ENCODE data around the gene CES4A.
"Not testable (repeated sequence)": the region's sequence is repeated elsewhere in the genome, so short reads cannot be mapped to it uniquely, and the experiment has no call there.

The CES4A gene

DNA sequence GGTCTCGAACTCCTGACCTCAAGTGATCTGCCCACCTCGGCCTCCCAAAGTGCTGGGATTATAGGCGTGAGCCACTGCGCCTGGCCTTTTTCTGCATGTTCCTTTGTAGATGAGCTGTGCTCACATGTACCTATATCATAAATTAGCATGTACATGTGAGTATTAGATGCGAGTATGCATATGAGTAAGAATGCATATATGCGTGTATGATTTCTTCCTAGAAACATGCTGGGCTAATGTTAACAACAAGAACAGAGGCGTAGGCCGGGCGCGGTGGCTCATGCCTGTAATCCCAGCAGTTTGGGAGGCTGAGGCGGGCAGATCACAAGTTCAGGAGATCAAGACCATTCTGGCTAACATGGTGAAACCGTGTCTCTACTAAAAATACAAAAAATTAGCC lies 5.2 kb downstream of the CES4A start:
- DNase-seq = not testable (repeated sequence)

DNA sequence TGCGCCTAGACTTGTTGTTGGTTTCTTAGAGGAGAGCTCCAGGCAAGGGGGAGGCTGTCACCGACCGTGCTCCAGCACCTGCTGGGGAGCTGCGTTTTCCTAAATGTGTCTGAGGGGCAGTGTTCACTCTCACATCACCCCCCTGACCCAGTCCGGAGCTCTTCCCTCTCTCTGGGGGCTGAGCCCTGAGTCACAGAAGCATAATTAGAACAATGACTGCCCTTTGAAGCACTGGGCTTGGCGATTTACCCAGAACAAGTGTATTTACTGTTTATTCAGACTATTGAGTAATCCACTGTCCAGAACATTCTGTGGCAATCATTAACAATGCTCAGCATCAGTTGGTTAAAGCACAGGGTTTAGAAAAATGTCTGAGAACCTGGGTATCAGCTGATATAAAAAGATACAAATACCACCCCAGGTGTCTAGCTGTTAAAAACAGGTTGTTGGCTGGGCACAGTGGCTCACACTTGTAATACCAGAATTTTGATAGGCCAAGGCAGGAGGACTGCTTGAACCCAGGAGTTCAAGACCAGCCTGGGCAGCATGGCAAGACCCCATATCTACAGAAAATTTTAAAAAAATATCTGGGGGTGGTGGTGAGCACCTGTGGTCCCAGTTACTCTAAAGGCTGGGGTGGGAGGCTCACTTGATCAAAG lies 8.1 kb downstream of the CES4A start:
- no peak for DNase-seq

GRCh38 chr16:66996983-66997358 lies 8.6 kb downstream of the CES4A start:
- DNase-seq = no peak

DNA sequence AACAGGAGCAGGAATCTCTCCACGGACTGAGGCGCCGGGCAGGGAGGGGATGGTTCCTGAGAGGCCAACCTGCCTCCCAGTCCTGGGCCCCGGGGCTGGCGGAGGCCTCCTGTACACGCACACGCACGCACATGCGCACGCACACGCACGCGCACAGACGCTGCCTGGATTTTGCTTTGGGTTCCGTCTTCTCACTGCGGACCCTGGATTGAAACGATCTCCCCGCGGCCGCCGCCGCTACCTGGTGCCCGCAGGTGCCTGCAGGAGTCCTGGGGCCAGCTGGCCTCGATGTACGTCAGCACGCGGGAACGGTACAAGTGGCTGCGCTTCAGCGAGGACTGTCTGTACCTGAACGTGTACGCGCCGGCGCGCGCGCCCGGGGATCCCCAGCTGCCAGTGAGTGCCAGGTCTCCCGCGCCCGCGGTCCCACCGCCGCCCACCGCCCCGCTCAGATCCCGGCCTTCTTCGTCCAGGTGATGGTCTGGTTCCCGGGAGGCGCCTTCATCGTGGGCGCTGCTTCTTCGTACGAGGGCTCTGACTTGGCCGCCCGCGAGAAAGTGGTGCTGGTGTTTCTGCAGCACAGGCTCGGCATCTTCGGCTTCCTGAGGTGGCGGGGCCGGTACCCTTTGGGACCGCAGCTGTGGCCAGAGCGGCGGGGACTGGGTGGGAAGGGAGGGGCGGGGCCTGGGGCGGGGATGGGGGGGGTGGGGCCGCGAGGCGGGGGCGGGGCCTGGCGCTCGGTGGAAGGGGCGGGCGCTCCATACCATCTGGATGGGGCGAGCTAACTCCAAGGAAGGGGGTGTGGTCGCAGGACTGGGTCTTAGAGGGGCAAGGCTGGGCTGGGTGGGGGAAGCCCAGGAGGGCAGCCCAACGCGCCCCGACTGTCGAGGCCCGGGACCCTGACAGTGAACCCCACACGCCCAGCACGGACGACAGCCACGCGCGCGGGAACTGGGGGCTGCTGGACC lies 12.3 kb downstream of the CES4A start:
- peak; percentile 43 for DNase-seq

DNA sequence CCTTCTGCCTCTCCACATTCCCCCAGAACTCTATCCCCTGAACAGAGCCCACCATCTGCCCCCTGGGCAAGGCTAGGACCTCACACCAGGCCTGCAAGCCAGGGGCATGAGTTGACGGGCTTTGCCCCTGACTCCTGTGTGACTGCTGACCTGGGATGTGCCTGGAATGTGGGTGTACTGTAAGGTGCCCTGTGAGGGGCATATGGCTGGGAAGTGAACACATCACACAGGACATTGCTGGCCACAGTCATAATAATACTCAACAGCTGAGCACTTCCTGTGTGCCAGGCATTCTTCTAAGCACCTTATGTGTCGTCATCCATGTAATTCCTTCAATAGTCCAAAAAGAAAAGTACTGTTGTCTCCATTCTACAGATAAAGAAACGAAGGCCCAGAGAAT lies 13.3 kb downstream of the CES4A start:
- DNase-seq = no peak

- DNase-seq = no peak
Measured at GRCh38 chr16:67006930-67007658, 18.7 kb downstream of the CES4A start.

DNA sequence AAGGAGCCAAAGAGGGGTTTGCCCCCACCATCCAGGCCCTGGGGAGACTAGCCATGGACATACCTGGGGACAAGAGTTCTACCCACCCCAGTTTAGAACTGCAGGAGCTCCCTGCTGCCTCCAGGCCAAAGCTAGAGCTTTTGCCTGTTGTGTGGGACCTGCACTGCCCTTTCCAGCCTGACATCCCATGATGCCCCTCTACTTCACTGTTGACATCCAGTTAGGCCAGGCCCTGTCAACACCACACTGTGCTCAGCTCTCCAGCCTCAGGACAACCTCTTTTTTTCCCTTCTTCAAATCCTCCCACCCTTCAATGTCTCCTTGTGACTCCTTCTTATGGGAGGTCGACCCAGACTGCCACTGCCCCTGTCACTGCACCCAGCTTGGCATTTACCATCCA lies 20.8 kb downstream of the CES4A start:
- DNase-seq = no peak

DNA sequence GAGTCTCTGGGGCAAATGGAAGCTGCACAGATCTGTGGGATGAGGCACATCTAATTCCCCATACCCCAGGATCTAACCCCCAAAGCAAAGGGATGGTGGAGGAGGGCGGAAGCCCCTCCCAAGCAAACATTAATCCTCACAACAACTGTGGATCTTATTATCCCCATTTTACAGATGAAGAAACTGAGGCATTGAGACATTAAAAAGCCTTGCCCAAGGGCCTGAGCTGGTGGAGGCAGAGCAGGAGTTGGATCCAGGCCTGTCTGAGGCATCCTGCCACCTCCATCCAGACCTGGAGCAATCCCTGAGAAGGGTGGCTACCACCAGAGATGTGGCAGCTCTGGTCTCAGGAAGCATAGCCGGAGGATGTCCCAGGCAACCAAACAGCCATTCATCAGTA lies 22.9 kb downstream of the CES4A start:
- no peak for DNase-seq

GRCh38 chr16:67013233-67013822 lies 24.9 kb downstream of the CES4A start:
- DNase-seq = no peak

DNA sequence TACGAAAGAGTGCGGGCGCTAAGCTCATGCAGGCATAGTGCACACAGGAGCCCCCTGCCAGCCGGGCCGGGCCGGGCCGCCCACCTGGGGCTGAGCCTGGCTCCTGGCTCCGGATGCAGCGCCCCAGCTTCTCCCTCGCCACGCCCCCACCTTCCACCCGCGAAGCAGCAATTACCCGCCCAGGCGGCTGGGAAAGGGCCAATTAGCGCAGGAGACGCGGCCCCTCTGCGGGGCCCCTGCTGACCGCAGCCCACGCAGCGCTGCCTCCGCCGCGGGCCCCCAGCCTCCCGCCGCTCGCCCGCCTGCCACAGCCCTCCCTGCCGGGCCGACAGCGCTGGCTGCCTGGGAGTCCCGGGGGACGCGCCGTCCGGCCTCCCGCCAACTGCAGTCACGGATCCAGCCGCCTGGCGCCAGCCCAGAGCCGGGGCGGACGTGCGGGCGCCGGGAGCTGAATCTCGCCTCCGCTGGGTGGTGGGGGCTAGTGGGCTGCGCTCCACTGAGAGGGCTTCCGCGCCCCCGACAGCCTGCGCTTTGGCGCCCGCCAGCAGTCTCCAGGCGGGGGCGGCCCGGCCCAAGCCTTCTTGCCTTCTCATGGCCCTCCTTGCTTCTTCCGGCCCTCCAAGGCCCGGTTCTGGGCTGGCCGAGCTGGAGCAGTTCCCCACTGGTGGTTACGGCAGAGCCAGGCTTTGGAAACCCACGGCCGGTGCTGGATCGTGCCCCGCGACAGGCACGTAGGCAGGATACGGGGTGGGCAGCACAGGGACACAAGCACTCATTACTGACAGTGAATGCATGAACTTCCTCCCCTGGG lies 25.6 kb downstream of the CES4A start:
- peak; percentile 64 for DNase-seq

GRCh38 chr16:67014634-67015312 lies 26.4 kb downstream of the CES4A start:
- no peak for DNase-seq

DNA sequence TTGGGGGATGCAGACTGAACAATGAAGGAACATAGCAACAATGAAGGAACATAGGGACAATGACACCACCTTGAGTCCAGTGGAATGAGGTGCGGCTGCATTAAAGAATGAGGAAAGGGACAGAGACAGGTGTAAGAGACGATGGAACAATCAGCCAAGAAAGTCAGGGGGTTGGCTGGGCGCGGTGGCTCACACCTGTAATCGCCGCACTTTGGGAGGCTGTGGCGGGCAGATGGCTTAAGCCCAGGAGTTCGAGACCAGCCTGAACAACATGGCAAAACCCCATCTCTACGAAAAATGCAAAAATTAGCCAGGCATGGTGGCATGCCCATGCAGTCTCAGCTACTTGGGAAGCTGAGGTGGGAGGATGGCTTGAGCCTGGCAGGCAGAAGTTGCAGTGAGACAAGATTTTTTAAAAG lies 26.9 kb downstream of the CES4A start:
- no peak for DNase-seq

GRCh38 chr16:67016143-67016542 lies 27.8 kb downstream of the CES4A start:
- no peak for DNase-seq

DNA sequence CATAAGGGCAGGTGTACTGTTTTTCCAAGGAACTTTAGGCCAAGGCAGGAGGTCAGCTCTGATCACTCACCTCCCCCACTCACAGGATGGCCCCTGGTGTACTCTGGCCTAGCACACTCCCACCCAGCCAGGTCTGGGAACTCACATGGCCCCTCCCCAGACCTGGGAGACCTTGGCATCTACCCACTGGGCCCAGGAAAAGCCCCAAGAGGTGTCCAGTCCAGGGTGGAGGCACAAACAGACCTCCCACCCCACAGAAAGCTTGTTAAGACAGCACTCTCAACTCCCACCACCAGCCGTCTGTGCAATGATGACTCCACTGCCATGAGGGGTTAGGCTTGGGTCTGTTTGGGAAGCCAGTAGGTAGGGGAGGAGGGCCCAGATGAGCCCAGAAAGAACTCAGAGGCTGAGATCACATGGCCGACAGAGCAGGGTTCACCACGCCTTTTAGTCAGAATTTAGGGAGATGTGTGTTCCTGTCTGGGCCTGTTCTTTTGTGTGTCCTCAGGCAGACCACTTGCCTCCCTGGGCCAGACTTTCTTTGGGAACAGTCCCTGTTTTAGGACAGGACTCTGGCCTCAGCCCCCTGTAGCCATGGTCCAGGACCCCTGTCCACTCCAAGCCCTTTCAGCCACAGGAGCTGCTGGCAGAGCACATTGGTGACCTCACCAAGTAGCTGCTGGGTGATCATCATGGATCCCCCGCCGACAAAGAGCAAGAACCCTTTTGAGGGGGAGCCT lies 28.5 kb downstream of the CES4A start:
- no peak for DNase-seq

GRCh38 chr16:67017421-67017750 lies 29.0 kb downstream of the CES4A start:
- DNase-seq = no peak

DNA sequence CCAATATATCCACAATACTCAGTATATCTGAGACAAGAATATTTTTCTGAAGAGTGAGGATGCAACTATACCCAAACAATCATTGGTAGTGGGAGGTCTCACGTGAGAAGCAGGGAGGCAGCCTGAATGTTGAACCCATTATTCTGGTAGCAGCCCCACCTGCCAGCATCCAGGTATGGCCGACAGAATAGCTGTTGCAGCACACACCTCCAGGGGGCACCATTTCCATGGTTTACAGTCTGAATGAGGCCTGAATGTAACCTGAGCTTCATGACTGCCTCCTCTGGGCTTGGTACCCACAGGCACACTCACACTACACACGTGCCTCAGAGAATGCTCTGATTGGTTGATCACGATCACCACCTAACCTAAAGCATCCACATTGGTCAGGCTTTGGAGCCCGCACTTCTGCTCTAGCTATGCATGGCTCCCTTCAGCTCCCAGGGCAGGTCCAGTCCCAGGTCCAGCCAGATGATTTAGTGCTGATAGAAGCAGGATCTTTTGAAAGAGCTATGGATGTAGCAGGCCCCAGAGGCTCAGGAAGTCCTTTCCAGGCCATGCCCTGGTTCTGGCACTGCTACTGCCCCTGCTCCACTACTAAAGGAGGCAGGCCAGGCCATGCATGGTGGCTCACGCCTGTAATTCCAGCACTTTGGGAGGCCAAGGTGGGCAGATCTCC lies 29.6 kb downstream of the CES4A start:
- peak; percentile 70 for DNase-seq

GRCh38 chr16:67019171-67019570 lies 30.8 kb downstream of the CES4A start:
- DNase-seq = no peak

DNA sequence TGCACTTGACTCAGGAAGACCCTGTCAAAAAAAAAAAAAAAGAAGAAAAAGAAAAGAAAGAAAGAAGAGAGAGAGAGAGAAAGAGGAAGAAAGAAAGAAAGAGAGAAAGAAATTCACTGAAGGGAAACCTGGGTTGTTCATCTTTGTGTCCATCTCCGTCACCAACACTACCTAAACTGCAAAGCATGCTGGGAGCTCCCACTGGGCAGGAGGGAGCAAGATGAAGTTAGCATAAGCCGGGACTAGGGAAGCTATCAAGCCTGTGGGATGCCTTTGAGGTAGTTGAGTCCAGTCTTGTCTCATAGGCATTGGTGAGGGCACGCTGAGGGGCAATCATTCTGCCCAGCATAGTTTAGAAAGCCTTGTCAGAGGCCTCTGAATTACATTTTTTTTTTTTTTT lies 32.9 kb downstream of the CES4A start:
- no peak for DNase-seq

DNA sequence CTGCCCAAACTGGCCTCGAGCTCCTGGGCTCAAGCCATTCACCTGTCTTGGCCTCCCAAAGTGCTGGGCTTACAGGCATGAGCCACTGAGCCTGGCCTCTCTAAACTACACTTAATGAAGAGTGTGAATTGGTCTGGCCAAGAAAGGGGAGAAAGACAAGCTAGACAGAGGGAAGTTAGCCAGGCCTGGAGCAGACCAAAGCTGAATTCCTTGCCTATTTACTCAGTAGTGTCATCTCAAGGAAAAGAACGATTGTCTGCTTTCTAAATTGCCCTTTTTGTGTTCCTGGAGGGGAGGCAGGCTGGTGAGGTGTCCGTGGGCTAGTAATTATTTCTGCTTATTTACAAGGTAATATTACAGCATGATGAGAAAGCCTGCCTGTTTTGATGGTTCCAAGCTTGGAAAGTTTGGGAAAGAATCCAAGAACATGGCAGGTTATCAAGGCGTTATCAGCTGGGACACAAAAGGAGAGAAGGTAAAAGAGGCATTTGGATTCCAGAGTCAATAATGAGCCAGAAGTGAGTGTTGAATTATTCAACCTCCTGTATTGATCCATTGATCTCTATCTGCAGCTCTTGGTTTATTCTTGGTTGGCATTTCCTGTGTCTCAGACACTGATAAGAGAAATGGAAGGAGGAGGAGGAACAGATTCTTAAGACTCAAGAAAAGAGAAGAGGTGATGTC lies 34.3 kb downstream of the CES4A start:
- no peak for DNase-seq

GRCh38 chr16:67023689-67024088 lies 35.3 kb downstream of the CES4A start:
- no peak for DNase-seq
